ENCODE results near the gene PRMT1. TPM values are rescaled to one million over a fixed set of nuclear protein-coding genes. Genes with fewer than 3 reads are reported as not detected.

PRMT1 gene
- total and polyA plus RNA-seq, 9 of the 15 experiments (the other 6 are each of a cell fraction or from before 2014, with no cell fraction given), result 13.3 to 464 (median 326) TPM

DNA sequence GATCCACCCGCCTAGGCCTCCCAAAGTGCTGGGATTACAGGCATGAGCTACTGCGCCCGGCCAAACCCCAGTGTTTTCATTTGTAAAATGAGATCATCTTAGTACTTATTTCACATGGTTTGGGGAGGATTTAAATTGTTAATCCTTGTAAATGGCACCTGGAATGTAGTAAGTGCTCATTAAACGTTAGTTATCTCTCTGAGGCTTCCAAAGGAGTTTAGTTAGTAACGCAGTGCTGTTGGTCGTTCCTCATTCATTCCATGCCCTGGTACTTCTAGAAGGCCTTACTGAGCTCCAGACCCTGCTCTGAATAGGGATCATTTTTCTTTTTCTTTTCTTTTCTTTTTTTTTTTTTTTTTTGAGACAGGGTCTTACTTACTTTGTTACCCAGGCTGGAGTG, 19.0 kb downstream of the PRMT1 start:
- H4K20me1 ChIP-seq (replicated peaks; ENCODE audit: control insufficient read depth, insufficient read depth, low read length), result no peaks in the 10 kb centered on the region
- no peak overlapping the region for H3K4me2 ChIP-seq (ENCODE audit: insufficient read depth, low read length)
- FAIRE-seq (peak; percentile 49), ATAC-seq (no peak), DNase-seq (ENCODE audit: extremely low read depth in 1 of 4, low spot score in 3 of 4) (no peak)
- ChIA-PET POLR2A (interaction anchor here (0.7 to 1.2 kb wide), 3 partner anchors 11 to 68 kb away, joined by 3 to 6 read pairs (median 4); no protein-coding TSS in a partner anchor), CTCF (ENCODE audit: low intra/inter-chr PET ratio) (no interaction called here)
- no peaks in the 10 kb centered on the region for H3K9me3 ChIP-seq (replicated peaks; ENCODE audit: control insufficient read depth, insufficient read depth, low read depth, low read length)
- TF ChIP-seq RBM25 (IDR thresholded peaks at IDR 0.05; ENCODE audit: low read depth, low read length, severe bottlenecking) (peak; percentile 54), TAF15 (IDR thresholded peaks at IDR 0.05; ENCODE audit: low read depth, low read length) (no peak), GTF2A2 (tag; IDR thresholded peaks at IDR 0.05) (no peak), KLF1 (tag; IDR thresholded peaks at IDR 0.05) (no peak), PHTF2 (CRISPR knock-in tag; IDR thresholded peaks at IDR 0.05) (no peak), CHD4 (IDR thresholded peaks at IDR 0.05; ENCODE audit: insufficient read depth, insufficient replicate concordance, low read depth, low read length, poor library complexity, severe bottlenecking) (no peak)
- TF ChIP-seq, protein P1, sequence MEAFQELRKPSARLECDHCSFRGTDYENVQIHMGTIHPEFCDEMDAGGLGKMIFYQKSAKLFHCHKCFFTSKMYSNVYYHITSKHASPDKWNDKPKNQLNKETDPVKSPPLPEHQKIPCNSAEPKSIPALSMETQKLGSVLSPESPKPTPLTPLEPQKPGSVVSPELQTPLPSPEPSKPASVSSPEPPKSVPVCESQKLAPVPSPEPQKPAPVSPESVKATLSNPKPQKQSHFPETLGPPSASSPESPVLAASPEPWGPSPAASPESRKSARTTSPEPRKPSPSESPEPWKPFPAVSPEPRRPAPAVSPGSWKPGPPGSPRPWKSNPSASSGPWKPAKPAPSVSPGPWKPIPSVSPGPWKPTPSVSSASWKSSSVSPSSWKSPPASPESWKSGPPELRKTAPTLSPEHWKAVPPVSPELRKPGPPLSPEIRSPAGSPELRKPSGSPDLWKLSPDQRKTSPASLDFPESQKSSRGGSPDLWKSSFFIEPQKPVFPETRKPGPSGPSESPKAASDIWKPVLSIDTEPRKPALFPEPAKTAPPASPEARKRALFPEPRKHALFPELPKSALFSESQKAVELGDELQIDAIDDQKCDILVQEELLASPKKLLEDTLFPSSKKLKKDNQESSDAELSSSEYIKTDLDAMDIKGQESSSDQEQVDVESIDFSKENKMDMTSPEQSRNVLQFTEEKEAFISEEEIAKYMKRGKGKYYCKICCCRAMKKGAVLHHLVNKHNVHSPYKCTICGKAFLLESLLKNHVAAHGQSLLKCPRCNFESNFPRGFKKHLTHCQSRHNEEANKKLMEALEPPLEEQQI (IDR thresholded peaks at IDR 0.05), result no peak
- TF ChIP-seq, protein P2, sequence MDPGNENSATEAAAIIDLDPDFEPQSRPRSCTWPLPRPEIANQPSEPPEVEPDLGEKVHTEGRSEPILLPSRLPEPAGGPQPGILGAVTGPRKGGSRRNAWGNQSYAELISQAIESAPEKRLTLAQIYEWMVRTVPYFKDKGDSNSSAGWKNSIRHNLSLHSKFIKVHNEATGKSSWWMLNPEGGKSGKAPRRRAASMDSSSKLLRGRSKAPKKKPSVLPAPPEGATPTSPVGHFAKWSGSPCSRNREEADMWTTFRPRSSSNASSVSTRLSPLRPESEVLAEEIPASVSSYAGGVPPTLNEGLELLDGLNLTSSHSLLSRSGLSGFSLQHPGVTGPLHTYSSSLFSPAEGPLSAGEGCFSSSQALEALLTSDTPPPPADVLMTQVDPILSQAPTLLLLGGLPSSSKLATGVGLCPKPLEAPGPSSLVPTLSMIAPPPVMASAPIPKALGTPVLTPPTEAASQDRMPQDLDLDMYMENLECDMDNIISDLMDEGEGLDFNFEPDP (CRISPR knock-in tag; IDR thresholded peaks at IDR 0.05), result no peak
- no peaks in the 10 kb centered on the region for H3K79me2 ChIP-seq (ENCODE audit: control insufficient read depth, insufficient read depth, low read length)
- H3K36me3 ChIP-seq (ENCODE audit: control insufficient read depth, insufficient read depth, low read length), result no peaks in the 10 kb centered on the region
- no peak overlapping the region for H3K27ac ChIP-seq (ENCODE audit: extremely low read depth, low read depth, low read length)
- 63% methylated on average over 6 of the region's 6 CpGs for WGBS (ENCODE audit: insufficient coverage, low coverage, missing lambda C conversion rate)
- H3K4me1 ChIP-seq (replicated peaks in 1 of 2; ENCODE audit: control insufficient read depth in 2 of 2, insufficient read depth in 2 of 2, low read length in 2 of 2), result peaks cover 10 to 19% of the 10 kb centered on the region in 2 experiments; a peak in 4 of 5 replicates
- no peak overlapping the region for H3K9ac ChIP-seq (ENCODE audit: insufficient read depth in 1 of 2, low read depth in 2 of 2, low read length in 2 of 2)
- intact Hi-C loops (cut with micrococcal nuclease) (no loop called here), in situ Hi-C loops (cut with MboI) (no loop called here)
- H3K27me3 ChIP-seq (ENCODE audit: control insufficient read depth in 2 of 2, insufficient read depth in 2 of 2, low read length in 2 of 2), result no peaks in the 10 kb centered on the region
- no TSS peak for BruUV-seq (replicated peaks)
- H2AFZ ChIP-seq (ENCODE audit: low read depth, low read length), result no peak overlapping the region
- no peak overlapping the region for H3K4me3 ChIP-seq
- no peaks in the 10 kb centered on the region for H3K9me1 ChIP-seq (ENCODE audit: control insufficient read depth, insufficient read depth, low read length)
